D721Med (cell line): ENCODE measurements around the gene TMEM17.
"Not testable (repeated sequence)": the region's sequence is repeated elsewhere in the genome, so short reads cannot be mapped to it uniquely, and the experiment has no call there.

Experiments
- DNase-seq: peaks from one replicate; pipeline ENCODE4 v3.0.0; 2011; ENCODE audit warnings: low spot score; ENCODE audit not compliant: insufficient read length
- FAIRE-seq: peaks from 2 replicates; lab custom pipeline; 2011; peaks lifted over from hg19 to GRCh38; lab: Jason Lieb, UNC
- CTCF ChIP-seq: IDR thresholded peaks from 2 replicates; pipeline ENCODE4 v1.5.1; 2012; ENCODE audit warnings: mild to moderate bottlenecking, control low read depth; ENCODE audit not compliant: insufficient read depth; ENCODE audit errors: missing control alignments

TMEM17 gene

GRCh38 chr2:62527478-62528210 is 21.6 kb upstream of the TMEM17 start:
- DNase-seq (no peak), FAIRE-seq (no peak)
- no peak for TF ChIP-seq CTCF

GRCh38 chr2:62526531-62527381 is 20.8 kb upstream of the TMEM17 start:
- no peak for FAIRE-seq
- DNase-seq, result no peak
- TF ChIP-seq CTCF, result no peak

- FAIRE-seq, result no peak
- TF ChIP-seq CTCF, result no peak
Observed at GRCh38 chr2:62525549-62526269, 19.7 kb upstream of the TMEM17 start.

GRCh38 chr2:62524293-62524941 is 18.4 kb upstream of the TMEM17 start:
- no peak for TF ChIP-seq CTCF
- no peak for DNase-seq
- FAIRE-seq, result no peak

More at GRCh38 chr2:62525549-62526269, 19.7 kb upstream of the TMEM17 start:
- DNase-seq, result no peak

GRCh38 chr2:62521061-62521460 is 15.1 kb upstream of the TMEM17 start:
- FAIRE-seq, DNase-seq: not testable (repeated sequence)

- no peak for FAIRE-seq
- no peak for DNase-seq
- TF ChIP-seq CTCF, result no peak
Observed at GRCh38 chr2:62512384-62512783, 6.4 kb upstream of the TMEM17 start.

GRCh38 chr2:62511636-62512035 is 5.6 kb upstream of the TMEM17 start:
- FAIRE-seq, result no peak
- TF ChIP-seq CTCF, result no peak
- no peak for DNase-seq
